ENCODE data around the gene MTPN. TPM values are rescaled to one million over a fixed set of nuclear protein-coding genes. Genes with fewer than 3 reads are reported as not detected.

Gene MTPN
- total RNA-seq, 1 donor from 2014 or later: 120 TPM

GRCh38 chr7:135938563-135938962, 38.6 kb downstream of the MTPN start:
- DNase-seq (ENCODE audit: low read depth): no peak
- H3K4me3 ChIP-seq (ENCODE audit: low read depth, low read length): no peak overlapping the region
- no peak for TF ChIP-seq CTCF (conservative IDR thresholded peaks at IDR 0.05; ENCODE audit: low read depth, low read length)

GRCh38 chr7:135938086-135938485, 39.1 kb downstream of the MTPN start:
- no peak overlapping the region for H3K4me3 ChIP-seq (ENCODE audit: low read depth, low read length)
- no peak for DNase-seq (ENCODE audit: low read depth)
- no peak for TF ChIP-seq CTCF (conservative IDR thresholded peaks at IDR 0.05; ENCODE audit: low read depth, low read length)

GRCh38 chr7:135936497-135937217, 40.5 kb downstream of the MTPN start:
- no peak for TF ChIP-seq CTCF (conservative IDR thresholded peaks at IDR 0.05; ENCODE audit: low read depth, low read length)

GRCh38 chr7:135934651-135935050, 42.5 kb downstream of the MTPN start:
- no peak for DNase-seq (ENCODE audit: low read depth)
- H3K4me3 ChIP-seq (ENCODE audit: low read depth, low read length): no peak overlapping the region
- no peak for TF ChIP-seq CTCF (conservative IDR thresholded peaks at IDR 0.05; ENCODE audit: low read depth, low read length)

More at GRCh38 chr7:135936497-135937217, 40.5 kb downstream of the MTPN start:
- no peak overlapping the region for H3K4me3 ChIP-seq (ENCODE audit: low read depth, low read length)
- DNase-seq (ENCODE audit: low read depth): no peak

- no peak overlapping the region for H3K4me3 ChIP-seq (ENCODE audit: low read depth, low read length)
- no peak for DNase-seq (ENCODE audit: low read depth)
- TF ChIP-seq CTCF (conservative IDR thresholded peaks at IDR 0.05; ENCODE audit: low read depth, low read length): no peak
These were observed 43.5 kb downstream of the MTPN start for GRCh38 chr7:135933509-135934188.

GRCh38 chr7:135932131-135932530, 45.0 kb downstream of the MTPN start:
- no peak overlapping the region for H3K4me3 ChIP-seq (ENCODE audit: low read depth, low read length)
- no peak for TF ChIP-seq CTCF (conservative IDR thresholded peaks at IDR 0.05; ENCODE audit: low read depth, low read length)
- DNase-seq (ENCODE audit: low read depth): no peak

Data from epithelial cell of proximal tubule (primary cell).